ENCODE measurements around the gene ZNF69.
"Not testable (repeated sequence)": the region's sequence is repeated elsewhere in the genome, so short reads cannot be mapped to it uniquely, and the experiment has no call there.

The ZNF69 gene

DNA sequence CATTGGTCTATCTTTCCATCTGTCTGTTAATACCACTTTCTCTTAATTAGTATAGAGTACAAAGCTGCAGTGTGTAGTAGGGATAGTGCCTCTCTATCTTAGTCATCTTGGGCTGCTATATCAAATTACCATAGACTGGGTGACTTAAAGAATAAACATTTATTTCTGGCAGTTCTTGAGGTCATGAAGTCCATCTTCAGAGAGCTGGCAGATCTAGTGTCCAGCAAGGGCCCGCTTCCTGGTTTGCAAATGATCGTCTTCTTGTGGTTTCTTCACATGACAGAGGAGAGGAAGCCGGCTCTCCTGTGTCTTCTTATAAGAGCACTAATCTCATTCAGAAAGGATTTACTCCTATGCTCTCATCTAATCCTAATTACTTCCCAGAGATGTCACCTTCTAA lies 43.5 kb downstream of the ZNF69 start:
- Histone ChIP-seq H3K36me3 (peaks cover 88% of the 10 kb centered on the region), H3K9ac (no peak overlapping the region), H3K9me3 (peaks cover 92% of the 10 kb centered on the region)

DNA sequence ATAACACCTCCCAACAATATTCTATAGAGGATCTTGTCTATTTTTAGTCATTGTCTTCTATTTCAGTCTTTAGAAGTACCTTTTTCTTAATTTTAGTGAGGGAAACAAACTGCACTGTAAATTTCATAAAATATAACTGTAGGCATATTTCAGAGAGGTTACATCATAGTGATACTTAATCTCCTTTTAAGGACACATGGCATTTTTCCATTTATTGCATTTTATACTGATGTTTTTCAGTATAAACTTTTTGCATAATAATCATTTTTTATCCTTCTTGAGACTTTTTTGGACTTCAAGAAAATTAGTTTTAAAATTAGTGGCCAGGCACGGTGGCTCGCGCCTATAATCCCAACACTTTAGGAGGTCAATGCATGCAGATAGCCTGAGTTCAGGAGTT lies 43.9 kb downstream of the ZNF69 start:
- Histone ChIP-seq H3K36me3 (peaks cover 88% of the 10 kb centered on the region), H3K9ac (no peak overlapping the region), H3K4me2 (no peak overlapping the region), H3K9me3 (peaks cover 95% of the 10 kb centered on the region), H3K27ac (no peak overlapping the region), H3K4me3 (no peak overlapping the region), H3K27me3 (no peaks in the 10 kb centered on the region), H4K20me1 (no peaks in the 10 kb centered on the region), H3K4me1 (peaks cover 8% of the 10 kb centered on the region)
- TF ChIP-seq Cebpa-rat (IDR thresholded peaks at IDR 0.05): no peak

More for the DNA sequence above, 43.5 kb downstream of the ZNF69 start:
- Histone ChIP-seq H4K20me1 (no peaks in the 10 kb centered on the region), H3K27ac (no peak overlapping the region), H3K4me3 (no peak overlapping the region), H3K4me1 (peaks cover 12% of the 10 kb centered on the region), H3K27me3 (no peaks in the 10 kb centered on the region), H3K4me2 (no peak overlapping the region)
- TF ChIP-seq Cebpa-rat (IDR thresholded peaks at IDR 0.05): no peak

GRCh38 chr19:11935829-11936228 lies 48.2 kb downstream of the ZNF69 start:
- Histone ChIP-seq H3K36me3 (peaks cover 83% of the 10 kb centered on the region), H3K9me3 (peaks cover 93% of the 10 kb centered on the region), H3K4me3 (peak overlapping the region; percentile 28; the same call in 1 of the 2 replicates)
- not testable (repeated sequence) for H4K20me1 ChIP-seq, H3K27me3 ChIP-seq, H3K4me2 ChIP-seq, H3K27ac ChIP-seq, H3K9ac ChIP-seq, H3K4me1 ChIP-seq

DNA sequence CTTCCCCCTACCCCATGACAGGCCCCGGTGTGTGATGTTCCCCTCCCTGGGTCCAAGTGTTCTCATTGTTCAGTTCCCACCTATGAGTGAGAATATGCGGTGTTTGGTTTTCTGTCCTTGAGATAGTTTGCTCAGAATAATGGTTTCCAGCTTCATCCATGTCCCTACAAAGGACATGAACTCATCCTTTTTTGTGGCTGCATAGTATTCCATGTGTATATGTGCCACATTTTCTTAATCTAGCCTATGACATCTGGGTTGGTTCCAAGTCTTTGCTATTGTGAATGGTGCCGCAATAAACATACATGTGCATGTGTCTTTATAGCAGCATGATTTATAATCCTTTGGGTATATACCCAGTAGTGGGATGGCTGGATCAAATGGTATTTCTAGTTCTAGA lies 50.8 kb downstream of the ZNF69 start:
- H3K9ac ChIP-seq, H3K4me1 ChIP-seq, H4K20me1 ChIP-seq, H3K4me3 ChIP-seq, H3K4me2 ChIP-seq, H3K27ac ChIP-seq, H3K27me3 ChIP-seq: not testable (repeated sequence)
- Histone ChIP-seq H3K9me3 (peaks cover 93% of the 10 kb centered on the region), H3K36me3 (peaks cover 85% of the 10 kb centered on the region)

DNA sequence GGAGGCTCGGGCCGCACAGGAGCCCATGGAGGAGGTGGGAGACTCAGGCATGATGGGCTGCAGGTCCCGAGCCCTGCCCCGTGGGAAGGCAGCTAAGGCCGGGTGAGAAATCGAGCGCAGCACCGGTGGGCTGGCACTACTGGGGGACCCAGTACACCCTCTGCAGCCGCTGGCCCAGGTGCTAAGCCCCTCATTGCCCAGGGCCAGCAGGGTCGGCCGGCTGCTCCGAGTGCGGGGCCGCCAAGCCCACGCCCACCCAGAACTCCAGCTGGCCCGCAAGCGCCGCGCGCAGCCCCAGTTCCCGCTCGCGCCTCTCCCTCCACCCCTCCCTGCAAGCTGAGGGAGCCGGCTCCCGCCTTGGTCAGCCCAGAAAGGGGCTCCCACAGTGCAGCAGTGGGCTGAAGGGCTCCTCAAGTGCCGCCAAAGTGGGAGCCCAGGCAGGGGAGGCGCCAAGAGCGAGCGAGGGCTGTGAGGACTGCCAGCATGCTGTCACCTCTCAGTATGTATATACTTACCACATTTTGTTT lies 53.8 kb downstream of the ZNF69 start:
- Histone ChIP-seq H3K36me3 (peaks cover 89% of the 10 kb centered on the region), H3K4me3 (peak overlapping the region; percentile 55), H3K9me3 (peaks cover 94% of the 10 kb centered on the region)
- H3K27me3 ChIP-seq, H3K9ac ChIP-seq, H3K4me1 ChIP-seq, H4K20me1 ChIP-seq, H3K27ac ChIP-seq, H3K4me2 ChIP-seq: not testable (repeated sequence)

GRCh38 chr19:11942008-11942842 lies 54.6 kb downstream of the ZNF69 start:
- peak overlapping the region; percentile 55 for H3K4me3 ChIP-seq
- no peak overlapping the region for H3K9ac ChIP-seq
- no peaks in the 10 kb centered on the region for H4K20me1 ChIP-seq
- H3K4me1 ChIP-seq: no peaks in the 10 kb centered on the region
- no peak overlapping the region for H3K27ac ChIP-seq
- TF ChIP-seq Cebpa-rat (IDR thresholded peaks at IDR 0.05): no peak
- no peak overlapping the region for H3K4me2 ChIP-seq
- H3K36me3 ChIP-seq: peaks cover 92% of the 10 kb centered on the region
- H3K9me3 ChIP-seq: peaks cover 94% of the 10 kb centered on the region
- no peaks in the 10 kb centered on the region for H3K27me3 ChIP-seq

GRCh38 chr19:11942843-11943108 lies 55.2 kb downstream of the ZNF69 start:
- TF ChIP-seq Cebpa-rat (IDR thresholded peaks at IDR 0.05): no peak
- Histone ChIP-seq H3K4me2 (no peak overlapping the region), H3K4me3 (peak overlapping the region; percentile 55), H3K9ac (no peak overlapping the region), H3K9me3 (peaks cover 94% of the 10 kb centered on the region), H3K27me3 (no peaks in the 10 kb centered on the region), H3K4me1 (no peaks in the 10 kb centered on the region), H3K36me3 (peaks cover 92% of the 10 kb centered on the region), H4K20me1 (no peaks in the 10 kb centered on the region), H3K27ac (no peak overlapping the region)

DNA sequence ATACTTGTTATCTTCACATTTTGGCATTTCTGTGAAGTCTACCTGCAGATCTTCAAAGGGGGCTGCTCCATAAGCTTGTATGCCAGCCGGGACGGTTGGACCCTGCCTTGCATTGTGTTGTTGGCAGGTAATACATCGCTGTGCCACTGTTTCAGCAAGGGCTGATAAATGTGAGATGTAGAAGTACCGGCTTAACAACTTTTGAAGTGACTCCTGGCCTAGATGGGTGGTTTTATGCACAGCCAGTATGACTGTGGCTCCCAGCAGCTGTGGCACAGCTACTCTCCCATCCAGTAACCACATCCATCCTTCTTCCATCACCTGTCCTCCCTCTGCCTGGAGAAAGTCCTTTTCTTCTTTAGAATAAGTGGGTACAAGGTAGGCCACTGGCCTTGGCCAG lies 57.1 kb downstream of the ZNF69 start:
- H3K9me3 ChIP-seq: peaks cover 100% of the 10 kb centered on the region
- no peak for TF ChIP-seq Cebpa-rat (IDR thresholded peaks at IDR 0.05)
- H4K20me1 ChIP-seq: no peaks in the 10 kb centered on the region
- no peak overlapping the region for H3K4me2 ChIP-seq
- no peaks in the 10 kb centered on the region for H3K27me3 ChIP-seq
- H3K4me3 ChIP-seq: peak overlapping the region; percentile 55; the same call in 1 of the 2 replicates
- no peaks in the 10 kb centered on the region for H3K4me1 ChIP-seq
- no peak overlapping the region for H3K9ac ChIP-seq
- H3K36me3 ChIP-seq: peaks cover 100% of the 10 kb centered on the region
- H3K27ac ChIP-seq: no peak overlapping the region

- Histone ChIP-seq H3K36me3 (peaks cover 100% of the 10 kb centered on the region), H3K4me1 (no peaks in the 10 kb centered on the region), H3K27me3 (no peaks in the 10 kb centered on the region; the same call in 1 of the 2 replicates), H4K20me1 (no peaks in the 10 kb centered on the region), H3K9me3 (peaks cover 100% of the 10 kb centered on the region), H3K9ac (no peak overlapping the region), H3K4me2 (no peak overlapping the region), H3K4me3 (peak overlapping the region; percentile 55), H3K27ac (no peak overlapping the region)
- no peak for TF ChIP-seq Cebpa-rat (IDR thresholded peaks at IDR 0.05)
These were observed 61.1 kb downstream of the ZNF69 start for GRCh38 chr19:11948646-11949045.

DNA sequence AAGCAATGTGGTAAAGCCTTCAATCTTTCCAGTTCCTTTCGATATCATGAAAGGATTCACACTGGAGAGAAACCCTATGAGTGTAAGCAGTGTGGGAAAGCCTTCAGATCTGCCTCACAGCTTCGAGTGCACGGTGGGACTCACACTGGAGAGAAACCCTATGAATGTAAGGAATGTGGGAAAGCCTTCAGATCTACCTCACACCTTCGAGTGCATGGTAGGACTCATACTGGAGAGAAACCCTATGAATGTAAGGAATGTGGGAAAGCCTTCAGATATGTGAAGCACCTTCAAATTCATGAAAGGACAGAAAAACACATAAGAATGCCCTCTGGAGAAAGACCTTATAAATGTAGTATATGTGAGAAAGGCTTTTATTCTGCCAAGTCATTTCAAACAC lies 61.6 kb downstream of the ZNF69 start:
- Histone ChIP-seq H3K36me3 (peaks cover 99% of the 10 kb centered on the region), H4K20me1 (no peaks in the 10 kb centered on the region), H3K27ac (no peak overlapping the region), H3K9me3 (peaks cover 100% of the 10 kb centered on the region), H3K27me3 (no peaks in the 10 kb centered on the region; the same call in 1 of the 2 replicates), H3K4me2 (no peak overlapping the region), H3K9ac (no peak overlapping the region), H3K4me1 (no peaks in the 10 kb centered on the region), H3K4me3 (peak overlapping the region; percentile 55)
- TF ChIP-seq Cebpa-rat (IDR thresholded peaks at IDR 0.05): no peak

DNA sequence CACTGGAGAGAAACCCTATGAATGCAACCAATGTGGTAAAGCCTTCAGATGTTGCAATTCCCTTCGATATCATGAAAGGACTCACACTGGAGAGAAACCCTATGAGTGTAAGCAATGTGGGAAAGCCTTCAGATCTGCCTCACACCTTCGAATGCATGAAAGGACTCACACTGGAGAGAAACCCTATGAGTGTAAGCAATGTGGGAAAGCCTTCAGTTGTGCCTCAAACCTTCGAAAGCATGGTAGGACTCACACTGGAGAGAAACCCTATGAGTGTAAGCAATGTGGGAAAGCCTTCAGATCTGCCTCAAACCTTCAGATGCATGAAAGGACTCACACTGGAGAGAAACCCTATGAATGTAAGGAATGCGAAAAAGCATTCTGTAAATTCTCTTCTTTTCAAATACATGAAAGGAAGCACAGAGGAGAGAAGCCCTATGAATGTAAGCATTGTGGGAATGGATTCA lies 62.1 kb downstream of the ZNF69 start:
- peak overlapping the region; percentile 55 for H3K4me3 ChIP-seq
- not testable (repeated sequence) for H3K9ac ChIP-seq, H3K4me1 ChIP-seq, H3K27me3 ChIP-seq, H4K20me1 ChIP-seq, H3K4me2 ChIP-seq, H3K27ac ChIP-seq
- H3K9me3 ChIP-seq: peaks cover 100% of the 10 kb centered on the region
- H3K36me3 ChIP-seq: peaks cover 99% of the 10 kb centered on the region
